ENCODE results near the gene KMT2E.
"Not testable (repeated sequence)": the region's sequence is repeated elsewhere in the genome, so short reads cannot be mapped to it uniquely, and the experiment has no call there.

The KMT2E gene

GRCh38 chr7:105037319-105037718 is 23.3 kb downstream of the KMT2E start:
- 0 out of 2 replicates have a peak, but pooled peaks cover 6% of the 10 kb centered on the region for H3K4me1 ChIP-seq (ENCODE audit: insufficient read depth, low read length)
- H3K36me3 ChIP-seq (ENCODE audit: insufficient read depth, low read length): peaks cover 36% of the 10 kb centered on the region
- 82% methylated on average over 2 of the region's 2 CpGs for WGBS
- no peak overlapping the region for H3K9ac ChIP-seq (ENCODE audit: low read depth, low read length)
- H3K9me3 ChIP-seq (ENCODE audit: insufficient read depth, low read depth, low read length): no peaks in the 10 kb centered on the region
- H3K4me3 ChIP-seq (ENCODE audit: low read length): no peak overlapping the region
- no peak overlapping the region for H3K27ac ChIP-seq (ENCODE audit: low read depth, low read length)
- H3K27me3 ChIP-seq (ENCODE audit: insufficient read depth, low read length): no peaks in the 10 kb centered on the region

GRCh38 chr7:105044449-105045070 is 30.6 kb downstream of the KMT2E start:
- H3K9me3 ChIP-seq (ENCODE audit: insufficient read depth, low read depth, low read length): no peaks in the 10 kb centered on the region
- peaks cover 95% of the 10 kb centered on the region for H3K36me3 ChIP-seq (ENCODE audit: insufficient read depth, low read length)
- no peaks in the 10 kb centered on the region for H3K4me1 ChIP-seq (ENCODE audit: insufficient read depth, low read length)
- H3K9ac ChIP-seq (ENCODE audit: low read depth, low read length): no peak overlapping the region
- no peak overlapping the region for H3K4me3 ChIP-seq (ENCODE audit: low read length)
- no peaks in the 10 kb centered on the region for H3K27me3 ChIP-seq (ENCODE audit: insufficient read depth, low read length)
- H3K27ac ChIP-seq (ENCODE audit: low read depth, low read length): no peak overlapping the region
- 100% methylated on average over 2 of the region's 2 CpGs for WGBS

- WGBS: 100% methylated on average over 1 of the region's 1 CpG
- no peak overlapping the region for H3K4me3 ChIP-seq (ENCODE audit: low read length)
- no peak overlapping the region for H3K27ac ChIP-seq (ENCODE audit: low read depth, low read length)
- no peaks in the 10 kb centered on the region for H3K9me3 ChIP-seq (ENCODE audit: insufficient read depth, low read depth, low read length)
- no peaks in the 10 kb centered on the region for H3K27me3 ChIP-seq (ENCODE audit: insufficient read depth, low read length)
- H3K4me1 ChIP-seq (ENCODE audit: insufficient read depth, low read length): no peaks in the 10 kb centered on the region
- H3K36me3 ChIP-seq (ENCODE audit: insufficient read depth, low read length): peaks cover 94% of the 10 kb centered on the region
- H3K9ac ChIP-seq (ENCODE audit: low read depth, low read length): no peak overlapping the region
Measured at GRCh38 chr7:105046414-105046813, 32.4 kb downstream of the KMT2E start.

GRCh38 chr7:105047932-105048331 is 33.9 kb downstream of the KMT2E start:
- WGBS: 91% methylated on average over 4 of the region's 4 CpGs

GRCh38 chr7:105050493-105050892 is 36.5 kb downstream of the KMT2E start:
- no peaks in the 10 kb centered on the region for H3K27me3 ChIP-seq (ENCODE audit: insufficient read depth, low read length)
- no peak overlapping the region for H3K4me3 ChIP-seq (ENCODE audit: low read length)
- H3K9me3 ChIP-seq (ENCODE audit: insufficient read depth, low read depth, low read length): no peaks in the 10 kb centered on the region
- H3K36me3 ChIP-seq (ENCODE audit: insufficient read depth, low read length): peaks cover 81% of the 10 kb centered on the region
- H3K27ac ChIP-seq (ENCODE audit: low read depth, low read length): no peak overlapping the region
- 98% methylated on average over 1 of the region's 1 CpG for WGBS
- H3K4me1 ChIP-seq (ENCODE audit: insufficient read depth, low read length): peaks cover 3% of the 10 kb centered on the region; the same call in 1 of the 2 replicates
- no peak overlapping the region for H3K9ac ChIP-seq (ENCODE audit: low read depth, low read length)

More at GRCh38 chr7:105047932-105048331, 33.9 kb downstream of the KMT2E start:
- Histone ChIP-seq H3K27me3 (ENCODE audit: insufficient read depth, low read length) (no peaks in the 10 kb centered on the region), H3K9me3 (ENCODE audit: insufficient read depth, low read depth, low read length) (no peaks in the 10 kb centered on the region), H3K4me3 (ENCODE audit: low read length) (no peak overlapping the region), H3K4me1 (ENCODE audit: insufficient read depth, low read length) (no peaks in the 10 kb centered on the region), H3K36me3 (ENCODE audit: insufficient read depth, low read length) (peaks cover 88% of the 10 kb centered on the region), H3K27ac (ENCODE audit: low read depth, low read length) (no peak overlapping the region), H3K9ac (ENCODE audit: low read depth, low read length) (no peak overlapping the region)

GRCh38 chr7:105050899-105051298 is 36.9 kb downstream of the KMT2E start:
- not testable (repeated sequence) for H3K9me3 ChIP-seq (ENCODE audit: insufficient read depth, low read depth, low read length); H3K27me3 ChIP-seq (ENCODE audit: insufficient read depth, low read length); H3K27ac ChIP-seq (ENCODE audit: low read depth, low read length); H3K9ac ChIP-seq (ENCODE audit: low read depth, low read length); H3K4me1 ChIP-seq (ENCODE audit: insufficient read depth, low read length); H3K4me3 ChIP-seq (ENCODE audit: low read length)
- H3K36me3 ChIP-seq (ENCODE audit: insufficient read depth, low read length): peaks cover 77% of the 10 kb centered on the region
- WGBS: 98% methylated on average over 7 of the region's 7 CpGs

GRCh38 chr7:105055084-105055483 is 41.1 kb downstream of the KMT2E start:
- Histone ChIP-seq H3K9ac (ENCODE audit: low read depth, low read length) (no peak overlapping the region), H3K27ac (ENCODE audit: low read depth, low read length) (no peak overlapping the region), H3K4me1 (ENCODE audit: insufficient read depth, low read length) (peaks cover 18% of the 10 kb centered on the region), H3K4me3 (ENCODE audit: low read length) (no peak overlapping the region), H3K36me3 (ENCODE audit: insufficient read depth, low read length) (peaks cover 66% of the 10 kb centered on the region), H3K9me3 (ENCODE audit: insufficient read depth, low read depth, low read length) (no peaks in the 10 kb centered on the region), H3K27me3 (ENCODE audit: insufficient read depth, low read length) (no peaks in the 10 kb centered on the region)
- 100% methylated on average over 2 of the region's 2 CpGs for WGBS

GRCh38 chr7:105055621-105056020 is 41.6 kb downstream of the KMT2E start:
- Histone ChIP-seq H3K4me3 (ENCODE audit: low read length) (no peak overlapping the region), H3K36me3 (ENCODE audit: insufficient read depth, low read length) (peaks cover 66% of the 10 kb centered on the region), H3K4me1 (ENCODE audit: insufficient read depth, low read length) (peaks cover 18% of the 10 kb centered on the region), H3K9ac (ENCODE audit: low read depth, low read length) (no peak overlapping the region), H3K27ac (ENCODE audit: low read depth, low read length) (no peak overlapping the region), H3K27me3 (ENCODE audit: insufficient read depth, low read length) (no peaks in the 10 kb centered on the region), H3K9me3 (ENCODE audit: insufficient read depth, low read depth, low read length) (no peaks in the 10 kb centered on the region)
- 86% methylated on average over 1 of the region's 1 CpG for WGBS

GRCh38 chr7:105057472-105057871 is 43.5 kb downstream of the KMT2E start:
- H3K27ac ChIP-seq (ENCODE audit: low read depth, low read length): no peak overlapping the region
- peaks cover 18% of the 10 kb centered on the region for H3K4me1 ChIP-seq (ENCODE audit: insufficient read depth, low read length)
- no peak overlapping the region for H3K4me3 ChIP-seq (ENCODE audit: low read length)
- peaks cover 68% of the 10 kb centered on the region for H3K36me3 ChIP-seq (ENCODE audit: insufficient read depth, low read length)
- WGBS: 71% methylated on average over 4 of the region's 4 CpGs
- no peak overlapping the region for H3K9ac ChIP-seq (ENCODE audit: low read depth, low read length)
- no peaks in the 10 kb centered on the region for H3K9me3 ChIP-seq (ENCODE audit: insufficient read depth, low read depth, low read length)
- H3K27me3 ChIP-seq (ENCODE audit: insufficient read depth, low read length): no peaks in the 10 kb centered on the region

GRCh38 chr7:105060437-105060836 is 46.4 kb downstream of the KMT2E start:
- Histone ChIP-seq H3K4me3 (ENCODE audit: low read length) (no peak overlapping the region), H3K27ac (ENCODE audit: low read depth, low read length) (no peak overlapping the region), H3K4me1 (ENCODE audit: insufficient read depth, low read length) (peaks cover 16% of the 10 kb centered on the region), H3K36me3 (ENCODE audit: insufficient read depth, low read length) (peaks cover 79% of the 10 kb centered on the region), H3K9ac (ENCODE audit: low read depth, low read length) (no peak overlapping the region), H3K9me3 (ENCODE audit: insufficient read depth, low read depth, low read length) (no peaks in the 10 kb centered on the region), H3K27me3 (ENCODE audit: insufficient read depth, low read length) (no peaks in the 10 kb centered on the region)
- 97% methylated on average over 3 of the region's 4 CpGs for WGBS

- H3K36me3 ChIP-seq (ENCODE audit: insufficient read depth, low read length): peaks cover 84% of the 10 kb centered on the region
- H3K4me3 ChIP-seq (ENCODE audit: low read length): no peak overlapping the region
- no peaks in the 10 kb centered on the region for H3K27me3 ChIP-seq (ENCODE audit: insufficient read depth, low read length)
- H3K27ac ChIP-seq (ENCODE audit: low read depth, low read length): no peak overlapping the region
- peaks cover 12% of the 10 kb centered on the region for H3K4me1 ChIP-seq (ENCODE audit: insufficient read depth, low read length)
- WGBS: 100% methylated on average over 3 of the region's 3 CpGs
- H3K9me3 ChIP-seq (ENCODE audit: insufficient read depth, low read depth, low read length): no peaks in the 10 kb centered on the region
- H3K9ac ChIP-seq (ENCODE audit: low read depth, low read length): no peak overlapping the region
Measured at GRCh38 chr7:105060923-105061322, 46.9 kb downstream of the KMT2E start.

- Histone ChIP-seq H3K4me3 (ENCODE audit: low read length) (no peak overlapping the region), H3K27ac (ENCODE audit: low read depth, low read length) (no peak overlapping the region), H3K9ac (ENCODE audit: low read depth, low read length) (no peak overlapping the region), H3K9me3 (ENCODE audit: insufficient read depth, low read depth, low read length) (no peaks in the 10 kb centered on the region), H3K36me3 (ENCODE audit: insufficient read depth, low read length) (peaks cover 95% of the 10 kb centered on the region), H3K4me1 (ENCODE audit: insufficient read depth, low read length) (no peaks in the 10 kb centered on the region), H3K27me3 (ENCODE audit: insufficient read depth, low read length) (no peaks in the 10 kb centered on the region)
- 100% methylated on average over 1 of the region's 1 CpG for WGBS
Measured at GRCh38 chr7:105065104-105065503, 51.1 kb downstream of the KMT2E start.

All from HUES64 (cell line).